SKM-1 (cell line): ENCODE data around the gene OSCAR.
A peak's percentile ranks its signal among the peaks of the same experiment; 100 is the strongest.

Experiments
- DNase-seq: peaks from one replicate; lab custom pipeline; 2025; ENCODE audit not compliant: unreplicated experiment; lab: John Stamatoyannopoulos, UW

Gene OSCAR

GRCh38 chr19:54100561-54100960 is at the start of gene OSCAR:
OSCAR (minus strand) TSS chr19:54100803; CDS start chr19:54100792, 11 bp downstream.
- DNase-seq = peak; percentile 10

GRCh38 chr19:54149021-54149812 is 48.6 kb upstream of the OSCAR start:
- DNase-seq = no peak

GRCh38 chr19:54148158-54148557 is 47.6 kb upstream of the OSCAR start:
- DNase-seq = no peak

GRCh38 chr19:54147676-54148075 is 47.1 kb upstream of the OSCAR start:
- DNase-seq = no peak

GRCh38 chr19:54145541-54146158 is 45.0 kb upstream of the OSCAR start:
- no peak for DNase-seq

- DNase-seq = no peak
These were observed 41.7 kb upstream of the OSCAR start for GRCh38 chr19:54142166-54142780.

GRCh38 chr19:54141356-54141755 is 40.8 kb upstream of the OSCAR start:
- no peak for DNase-seq

- DNase-seq = no peak
These were observed 38.1 kb upstream of the OSCAR start for GRCh38 chr19:54138489-54139256.

GRCh38 chr19:54137699-54138488 is 37.3 kb upstream of the OSCAR start, which contains the start of gene CNOT3:
CNOT3 (plus strand) TSS chr19:54137762; CDS start chr19:54142979, 5,217 bp downstream.
- DNase-seq = no peak

GRCh38 chr19:54136864-54137698 is 36.5 kb upstream of the OSCAR start:
- peak; percentile 95 for DNase-seq

GRCh38 chr19:54136086-54136863 is 35.7 kb upstream of the OSCAR start:
- DNase-seq = no peak

- no peak for DNase-seq
These were observed 33.5 kb upstream of the OSCAR start for GRCh38 chr19:54133957-54134590.

GRCh38 chr19:54133312-54133956 is 32.8 kb upstream of the OSCAR start:
- DNase-seq = no peak

- no peak for DNase-seq
These were observed 29.0 kb upstream of the OSCAR start for GRCh38 chr19:54129617-54129996.

- DNase-seq = no peak
These were observed 28.4 kb upstream of the OSCAR start for GRCh38 chr19:54128796-54129616.

GRCh38 chr19:54128441-54128725 is 27.8 kb upstream of the OSCAR start:
- no peak for DNase-seq
